Colonic mucosa (tissue), 4 donors: ENCODE measurements around the gene TTC9. TPM values are rescaled to one million over a fixed set of nuclear protein-coding genes. Genes with fewer than 3 reads are reported as not detected.
A peak's percentile ranks its signal among the peaks of the same experiment; 100 is the strongest.

ENCODE experiments used
- DNase-seq: peaks from one replicate; pipeline ENCODE4 v3.0.0-alpha.2; 2020
- H3K27ac ChIP-seq: fragments of 200-600 bp; one replicate; pipeline ENCODE4 v1.8.0; 2021
- H3K27me3 ChIP-seq: fragments of 200-600 bp; one replicate; pipeline ENCODE4 v1.8.0; 2021
- H3K36me3 ChIP-seq: fragments of 200-600 bp; one replicate; pipeline ENCODE4 v1.8.0; 2021
- H3K4me1 ChIP-seq: fragments of 200-600 bp; one replicate; pipeline ENCODE4 v1.8.0; 2021; ENCODE audit warnings: mild to moderate bottlenecking
- H3K4me3 ChIP-seq: fragments of 200-600 bp; one replicate; pipeline ENCODE4 v1.8.0; 2021
- H3K9ac ChIP-seq, 2 donors: one replicate each; pipeline ENCODE4 v1.7.0; 2013; ENCODE audit warnings: control low read depth in 2 of 2, low read depth in 2 of 2, low read length in 2 of 2
- H3K9me3 ChIP-seq: fragments of 200-600 bp; one replicate; pipeline ENCODE4 v1.8.0; 2021
- intact Hi-C: fragments of 100-400 bp; cut with DNase I; formaldehyde crosslinking; loops from one replicate; pipeline ENCODE4 v1.14.1; 2022
- total RNA-seq, 2 donors: library from RNA; stranded (reverse); fragmentation: NEBNext Ultra II Directional in 1 of 2; extraction: Animal tissue kit (Norgen Biotek cat#: 25700) in 1 of 2; gene quantifications; one replicate each; pipeline ENCODE4 v1.2.1, GENCODE V29; 2021
- TF ChIP-seq, protein P1 (sequence below): fragments of 200-600 bp; IDR thresholded peaks from one replicate; pipeline ENCODE4 v1.8.0; 2022; ENCODE audit warnings: antibody characterized with exemption, mild to moderate bottlenecking
- donor health status: healthy.
- donor health status: DM: no; HTN: no; CAD: no.
- donor health status: DM: no; HTN: no; CAD: no.

Gene TTC9
- total RNA-seq, 2 donors from 2014 or later: 0.66 to 0.82 TPM

DNA sequence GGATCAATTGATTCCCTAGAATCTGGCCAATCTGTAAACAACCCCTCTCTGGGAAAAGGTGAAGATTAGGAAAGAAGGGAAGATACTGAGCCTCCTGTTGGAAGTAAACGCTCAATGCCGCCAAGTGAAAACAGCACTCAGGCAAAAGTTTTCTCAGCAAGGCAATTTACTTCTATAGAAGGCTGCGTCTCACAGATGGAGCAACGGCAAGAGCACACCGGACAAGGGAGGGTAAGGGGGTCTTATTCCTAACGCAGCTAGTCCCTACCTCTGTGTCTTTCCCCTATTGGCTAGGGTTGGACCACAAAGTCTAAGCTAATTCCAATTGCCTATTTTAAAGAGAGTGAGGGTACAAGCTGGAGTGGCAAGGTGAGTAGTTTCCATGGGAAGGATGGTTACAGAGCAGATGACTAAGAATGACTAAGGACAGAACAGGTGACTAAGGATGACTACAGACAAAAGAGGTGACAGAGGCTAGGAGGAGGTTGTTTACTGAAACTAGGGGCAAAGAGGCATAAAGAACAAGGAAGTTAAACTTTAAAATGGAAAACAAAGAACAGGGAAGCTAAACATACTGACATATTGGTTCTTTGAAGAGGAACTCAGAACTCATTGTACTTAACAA is 5.6 kb upstream of the TTC9 start:
- no peak for DNase-seq
- intact Hi-C loops: no loop called here
- TF ChIP-seq, protein P1, sequence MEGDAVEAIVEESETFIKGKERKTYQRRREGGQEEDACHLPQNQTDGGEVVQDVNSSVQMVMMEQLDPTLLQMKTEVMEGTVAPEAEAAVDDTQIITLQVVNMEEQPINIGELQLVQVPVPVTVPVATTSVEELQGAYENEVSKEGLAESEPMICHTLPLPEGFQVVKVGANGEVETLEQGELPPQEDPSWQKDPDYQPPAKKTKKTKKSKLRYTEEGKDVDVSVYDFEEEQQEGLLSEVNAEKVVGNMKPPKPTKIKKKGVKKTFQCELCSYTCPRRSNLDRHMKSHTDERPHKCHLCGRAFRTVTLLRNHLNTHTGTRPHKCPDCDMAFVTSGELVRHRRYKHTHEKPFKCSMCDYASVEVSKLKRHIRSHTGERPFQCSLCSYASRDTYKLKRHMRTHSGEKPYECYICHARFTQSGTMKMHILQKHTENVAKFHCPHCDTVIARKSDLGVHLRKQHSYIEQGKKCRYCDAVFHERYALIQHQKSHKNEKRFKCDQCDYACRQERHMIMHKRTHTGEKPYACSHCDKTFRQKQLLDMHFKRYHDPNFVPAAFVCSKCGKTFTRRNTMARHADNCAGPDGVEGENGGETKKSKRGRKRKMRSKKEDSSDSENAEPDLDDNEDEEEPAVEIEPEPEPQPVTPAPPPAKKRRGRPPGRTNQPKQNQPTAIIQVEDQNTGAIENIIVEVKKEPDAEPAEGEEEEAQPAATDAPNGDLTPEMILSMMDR: no peak
- Histone ChIP-seq H3K4me1 (peaks cover 4% of the 10 kb centered on the region), H3K4me3 (no peak overlapping the region), H3K36me3 (no peaks in the 10 kb centered on the region), H3K27me3 (no peaks in the 10 kb centered on the region), H3K9me3 (no peaks in the 10 kb centered on the region), H3K27ac (no peak overlapping the region), H3K9ac (no peak overlapping the region)

DNA sequence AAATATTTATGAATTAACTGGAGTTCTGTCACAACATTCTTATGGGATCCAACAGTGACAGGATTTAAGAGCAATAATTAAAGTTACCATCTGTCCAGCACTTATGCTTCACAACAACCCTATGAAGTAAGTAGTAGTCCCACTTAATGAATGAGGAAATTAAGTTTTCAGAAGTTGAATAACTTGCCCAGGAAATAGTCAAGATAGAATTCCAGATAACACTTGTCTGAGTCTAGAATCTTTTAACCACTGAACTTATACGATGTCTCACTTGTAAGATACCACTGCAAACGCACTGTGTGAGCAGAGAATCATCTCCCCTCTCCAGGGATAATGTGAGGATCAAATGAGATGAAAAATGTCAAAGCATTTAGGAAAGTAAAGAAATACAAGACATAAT is 3.3 kb upstream of the TTC9 start:
- Histone ChIP-seq H3K9ac (no peak overlapping the region), H3K36me3 (no peaks in the 10 kb centered on the region), H3K9me3 (no peaks in the 10 kb centered on the region), H3K27ac (no peak overlapping the region), H3K4me1 (peaks cover 4% of the 10 kb centered on the region), H3K4me3 (no peak overlapping the region), H3K27me3 (peaks cover 8% of the 10 kb centered on the region)
- intact Hi-C loops: no loop called here
- TF ChIP-seq, protein P1: no peak
- no peak for DNase-seq

DNA sequence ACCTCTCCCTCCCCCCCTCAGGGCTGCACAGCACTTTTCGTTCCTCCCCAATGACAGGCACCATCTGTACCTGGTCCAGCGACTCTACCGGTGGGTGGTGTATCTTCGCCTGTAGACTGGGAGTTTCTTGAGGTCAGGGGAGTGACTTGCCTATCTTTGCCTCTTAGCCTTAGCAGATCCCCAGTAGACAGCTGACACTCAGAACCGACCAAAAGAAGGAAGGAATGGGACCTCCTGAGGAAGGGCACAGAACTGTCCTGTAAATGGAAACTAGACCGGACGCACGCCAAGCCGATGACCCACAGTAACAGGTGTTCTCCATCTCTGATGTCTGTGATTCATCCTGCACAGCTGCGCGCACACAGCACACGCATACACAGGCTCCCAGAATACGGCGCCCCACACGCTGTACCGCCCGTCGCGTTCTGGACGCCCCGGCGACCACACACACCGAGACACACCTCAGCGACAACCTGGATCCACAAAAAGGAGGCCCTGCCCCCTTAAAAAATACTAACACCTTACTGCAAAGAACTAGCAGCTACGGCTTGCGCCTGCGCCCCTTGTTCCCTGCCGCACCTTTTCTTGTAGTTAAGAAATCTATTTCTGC is 673 bp upstream of the TTC9 start:
- Histone ChIP-seq H3K27me3 (peaks cover 8% of the 10 kb centered on the region), H3K36me3 (no peaks in the 10 kb centered on the region), H3K9me3 (no peaks in the 10 kb centered on the region), H3K4me1 (peaks cover 4% of the 10 kb centered on the region), H3K27ac (no peak overlapping the region), H3K4me3 (peak overlapping the region; percentile 55), H3K9ac (peak overlapping the region; percentile 19 to 65)
- TF ChIP-seq, protein P1: no peak
- intact Hi-C loops: no loop called here
- DNase-seq: peak; percentile 35

DNA sequence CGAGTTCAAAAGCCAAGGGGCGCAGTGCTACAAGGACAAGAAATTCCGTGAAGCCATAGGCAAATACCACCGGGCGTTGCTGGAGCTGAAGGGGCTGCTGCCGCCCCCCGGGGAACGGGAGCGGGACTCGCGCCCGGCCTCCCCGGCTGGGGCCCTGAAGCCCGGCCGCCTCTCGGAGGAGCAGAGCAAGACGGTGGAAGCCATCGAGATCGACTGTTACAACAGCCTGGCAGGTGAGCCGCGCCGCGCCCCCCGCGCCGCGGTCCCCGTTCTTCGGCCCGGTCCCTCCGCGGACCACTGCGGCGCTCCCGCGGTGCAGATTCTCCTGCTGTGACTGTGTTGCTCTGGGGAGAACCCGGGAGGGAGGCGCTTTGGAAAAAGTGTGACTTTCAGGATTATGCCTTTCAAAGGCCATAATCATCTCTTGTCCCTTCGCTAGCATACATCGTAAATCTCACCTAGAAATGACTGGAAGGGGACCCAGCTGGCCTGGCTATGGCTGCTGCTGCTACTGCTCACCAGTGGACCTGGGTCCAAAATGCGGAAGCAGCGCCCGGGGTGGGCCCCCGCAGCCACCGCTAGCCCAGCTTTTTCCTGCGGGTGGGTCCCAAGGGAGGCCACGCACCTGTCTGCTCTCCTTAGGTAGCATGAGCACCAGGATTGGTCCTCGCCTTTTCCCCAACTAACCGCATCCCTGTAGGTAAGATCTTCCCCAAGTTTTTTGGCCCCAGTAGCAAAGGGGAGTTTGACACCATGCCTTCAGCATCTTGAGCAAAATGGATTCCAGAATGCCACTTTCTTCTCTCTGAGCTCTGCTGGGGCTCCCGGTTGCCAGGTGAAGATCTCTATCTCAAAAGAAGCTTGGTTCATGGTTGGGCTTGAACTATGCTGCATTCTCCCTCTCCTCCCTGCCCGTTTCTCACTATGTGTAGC is 853 bp downstream of the TTC9 start:
- peaks cover 8% of the 10 kb centered on the region for H3K27me3 ChIP-seq
- DNase-seq: no peak
- H3K4me3 ChIP-seq: peak overlapping the region; percentile 55
- intact Hi-C loops: no loop called here
- H3K9me3 ChIP-seq: no peaks in the 10 kb centered on the region
- peaks cover 4% of the 10 kb centered on the region for H3K4me1 ChIP-seq
- TF ChIP-seq, protein P1: no peak
- no peak overlapping the region for H3K27ac ChIP-seq
- no peaks in the 10 kb centered on the region for H3K36me3 ChIP-seq
- peak overlapping the region; percentile 40 to 65 for H3K9ac ChIP-seq

DNA sequence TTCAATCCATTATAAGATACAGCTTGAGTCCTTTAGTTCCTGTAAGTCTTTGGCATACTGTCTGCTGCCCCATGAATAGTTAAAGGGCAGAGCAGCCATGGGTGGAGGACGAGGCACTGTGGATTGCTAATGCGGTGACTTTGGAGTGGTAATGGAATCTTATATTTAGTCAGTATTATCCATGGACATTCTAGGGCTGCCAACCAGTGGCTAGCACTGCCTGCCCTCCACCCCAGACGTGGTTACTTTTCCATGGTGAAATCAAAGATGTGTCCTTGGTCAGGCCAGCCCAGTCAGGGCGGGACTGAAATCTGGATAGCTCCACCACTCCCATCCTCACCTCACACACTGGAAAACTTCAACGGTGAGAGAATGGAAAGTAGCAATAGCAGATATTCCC is 2.3 kb downstream of the TTC9 start:
- TF ChIP-seq, protein P1: no peak
- no peaks in the 10 kb centered on the region for H3K36me3 ChIP-seq
- peaks cover 4% of the 10 kb centered on the region for H3K4me1 ChIP-seq
- H3K27ac ChIP-seq: no peak overlapping the region
- H3K9ac ChIP-seq: no peak overlapping the region
- DNase-seq: no peak
- H3K9me3 ChIP-seq: no peaks in the 10 kb centered on the region
- intact Hi-C loops: no loop called here
- H3K4me3 ChIP-seq: no peak overlapping the region
- peaks cover 8% of the 10 kb centered on the region for H3K27me3 ChIP-seq
